NCI-H2171 treated with DMSO at 0.1 percent for 48 hours (cell line): ENCODE data around the gene AIP.
"Not testable (repeated sequence)": the region's sequence is repeated elsewhere in the genome, so short reads cannot be mapped to it uniquely, and the experiment has no call there.

Experiments used
- DNase-seq: peaks from one replicate; lab custom pipeline; 2025; lab: John Stamatoyannopoulos, UW

AIP gene

DNA sequence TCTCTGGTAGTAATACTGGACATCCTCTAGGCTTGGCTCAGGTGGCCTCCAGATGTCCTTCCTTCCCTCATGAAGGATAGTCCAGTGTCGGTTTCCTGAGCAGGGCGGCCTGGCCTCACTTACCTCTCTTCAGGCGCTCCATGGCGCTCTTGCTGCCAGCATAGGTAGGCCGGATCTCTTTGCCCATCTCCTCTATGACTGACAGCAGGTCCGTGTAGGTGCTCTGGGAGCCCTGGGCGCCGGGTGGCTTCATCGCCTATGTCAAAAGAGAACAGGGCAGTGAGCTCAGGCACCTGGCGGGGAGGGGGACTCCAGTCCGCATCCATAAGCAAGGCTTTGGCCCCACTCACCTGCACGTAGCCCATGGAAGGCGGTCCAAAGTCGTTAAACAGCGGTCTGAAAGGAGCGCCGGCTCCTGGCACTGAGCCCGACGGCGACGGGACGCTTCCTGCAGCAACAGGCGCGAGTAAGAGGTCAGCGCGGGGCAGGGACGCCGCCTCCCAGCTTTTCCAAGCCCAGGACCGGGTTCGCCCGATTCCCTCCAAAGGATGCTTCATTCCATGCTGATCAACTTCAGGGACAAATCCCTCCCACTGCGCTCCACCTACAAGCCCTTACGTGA is 24.5 kb downstream of the AIP start:
- no peak for DNase-seq

DNA sequence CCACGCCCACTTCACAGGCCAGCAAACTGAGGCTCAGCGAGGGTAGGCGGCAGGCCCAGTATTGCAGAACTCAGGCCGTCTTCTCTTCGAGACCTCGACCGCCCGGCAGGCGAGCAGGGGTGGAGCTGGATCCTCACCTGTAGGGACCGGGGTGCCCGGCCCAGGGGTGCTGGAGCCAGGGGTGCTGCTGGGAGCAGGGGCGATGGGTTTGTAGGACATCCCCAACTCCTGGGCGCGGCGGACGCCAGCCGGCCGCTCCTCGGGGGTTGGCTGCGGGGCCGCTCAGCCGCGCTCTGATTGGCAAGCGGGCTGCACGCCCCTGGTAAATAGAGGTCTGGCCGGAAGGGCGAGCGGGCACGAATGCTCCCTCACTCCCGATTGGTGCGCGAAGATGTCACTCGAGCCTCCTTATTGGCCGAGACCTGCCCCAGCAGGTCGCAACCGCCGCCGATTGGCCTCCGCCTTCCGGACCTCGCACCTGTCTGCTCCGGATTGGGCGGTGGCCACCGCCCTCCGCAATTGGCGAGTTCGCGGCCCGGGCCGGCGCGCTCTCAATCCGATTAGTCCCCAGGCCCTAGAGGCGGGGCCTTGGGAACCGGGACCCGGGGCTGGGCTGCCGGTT is 25.1 kb downstream of the AIP start, which contains the start of gene CDK2AP2:
TSS of gene CDK2AP2 (minus strand) at position 299 of the 622 bp plus-strand sequence. CDS start at position 219, 80 bp downstream.
- peak; percentile 97 for DNase-seq

DNA sequence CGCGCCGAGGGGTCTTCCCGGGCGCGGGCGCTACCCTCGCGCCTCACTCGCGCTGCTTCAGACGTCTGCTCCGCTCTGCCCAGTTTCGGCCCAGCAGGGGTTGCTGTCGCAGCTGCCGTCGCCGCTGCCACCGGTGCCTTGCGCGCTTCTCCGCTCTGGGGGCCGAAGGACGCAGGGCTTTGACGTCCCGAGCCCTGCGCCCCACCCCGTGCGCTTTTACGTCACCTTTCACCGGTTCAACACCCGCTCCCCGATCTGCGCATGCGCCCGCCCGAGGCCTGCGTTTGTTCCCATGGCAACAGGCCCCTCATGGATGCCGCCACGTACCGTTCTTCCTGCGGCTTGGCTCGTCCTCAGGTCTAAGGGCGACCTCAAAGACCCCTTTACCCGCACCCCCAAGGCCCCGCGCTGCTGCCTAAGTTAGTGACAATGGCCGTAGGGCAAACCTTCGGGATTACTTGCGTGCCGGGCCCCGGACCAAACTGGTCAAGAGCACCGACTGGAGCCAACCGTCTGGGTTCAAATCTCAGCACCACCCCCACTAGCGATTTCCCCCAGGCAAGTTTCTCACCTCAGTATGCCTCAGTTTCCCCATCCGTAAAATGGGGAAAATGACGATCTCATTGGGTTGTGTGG is 25.8 kb downstream of the AIP start:
- peak; percentile 96 for DNase-seq

DNA sequence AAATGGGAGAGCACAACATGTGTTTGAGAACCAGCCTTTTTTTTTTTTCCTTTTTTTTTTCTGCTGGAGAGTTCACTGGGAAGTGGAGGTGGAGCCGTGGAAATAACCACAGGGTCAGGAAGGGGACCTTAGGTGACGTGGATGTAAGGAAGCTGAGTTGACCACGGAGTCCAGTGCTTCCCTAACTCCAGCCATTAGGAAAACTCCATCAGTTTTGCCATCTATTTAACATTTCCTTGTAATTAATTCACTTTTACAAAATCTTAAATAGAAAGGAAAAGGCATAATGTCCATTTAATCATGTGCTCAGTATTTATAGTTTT is 27.2 kb downstream of the AIP start:
- DNase-seq = no peak

- not testable (repeated sequence) for DNase-seq
These were observed 28.7 kb downstream of the AIP start for GRCh38 chr11:67511558-67511957.

DNA sequence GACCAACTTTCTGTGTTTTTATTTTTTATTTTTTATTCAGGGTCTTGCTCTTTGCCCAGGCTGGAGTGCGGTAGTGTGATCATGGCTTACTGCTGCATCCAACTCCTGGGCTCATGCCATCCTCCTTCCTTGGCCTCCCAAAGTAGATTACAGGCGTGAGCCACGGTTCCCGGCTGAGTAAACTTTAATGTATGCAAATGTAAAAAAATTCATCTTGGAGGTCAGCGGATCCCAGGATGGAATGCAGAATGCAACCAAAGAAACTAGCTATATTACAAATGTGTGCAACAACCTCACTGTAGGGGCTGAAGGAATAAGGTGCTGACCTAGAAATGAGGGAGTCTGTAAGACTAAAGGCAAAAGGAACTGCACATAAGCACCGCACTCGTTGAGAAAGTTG is 31.3 kb downstream of the AIP start:
- no peak for DNase-seq

DNA sequence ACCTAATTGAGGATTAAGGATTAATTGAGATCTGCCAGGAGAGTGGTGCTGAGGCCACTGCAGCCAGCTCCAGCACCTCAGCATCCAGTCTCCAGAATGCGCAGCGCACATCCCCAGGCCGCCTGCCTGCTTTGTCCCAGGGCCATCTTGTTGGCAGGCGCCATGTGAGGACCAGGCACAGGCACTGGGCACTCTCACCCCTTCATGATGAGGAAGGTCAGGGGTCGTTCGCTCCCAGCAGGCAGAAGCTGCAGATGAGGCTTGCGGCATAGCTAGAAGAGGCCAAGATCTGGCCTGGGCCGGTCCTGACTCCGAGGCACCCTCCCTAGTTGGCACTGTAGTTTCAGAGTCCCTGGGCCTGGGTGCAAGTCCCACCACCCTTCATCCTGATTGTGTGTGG is 34.0 kb downstream of the AIP start:
- DNase-seq = no peak

DNA sequence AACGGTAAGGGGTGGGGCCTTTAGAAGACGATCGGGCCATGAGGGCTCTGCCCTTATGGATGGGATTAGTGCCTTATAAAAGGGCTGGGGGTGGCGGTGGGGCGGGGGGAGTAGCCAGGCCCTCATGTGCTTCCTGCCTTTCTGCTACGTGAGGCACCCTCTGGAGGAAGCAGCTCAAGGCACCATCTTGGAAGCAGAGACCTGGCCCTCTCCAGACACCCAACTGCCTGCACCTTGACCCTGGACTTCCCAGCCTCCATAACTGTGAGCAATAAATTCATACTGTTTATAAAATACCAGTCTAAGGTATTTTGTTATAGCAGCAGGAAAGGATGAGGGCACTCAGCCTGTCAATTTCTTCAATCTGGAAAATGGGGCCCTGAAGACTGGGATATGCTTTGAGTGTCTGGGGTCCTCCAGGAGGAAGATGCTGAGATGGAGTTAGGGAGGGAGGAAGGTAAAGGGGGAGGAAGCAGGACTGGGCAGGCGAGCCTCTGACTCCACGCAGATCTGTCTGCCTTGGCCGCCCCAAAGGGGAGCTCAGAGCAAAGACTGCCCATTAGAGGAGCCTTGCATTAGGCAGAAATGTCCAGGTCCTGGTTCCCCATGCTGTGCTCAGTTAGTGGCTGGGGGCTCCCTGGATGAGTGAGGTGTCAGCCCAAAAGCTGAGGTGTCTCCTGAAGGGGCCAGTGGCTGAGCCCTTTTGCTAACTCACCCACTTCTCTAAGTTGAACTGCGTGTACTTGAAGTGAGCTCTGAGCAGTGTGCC is 35.1 kb downstream of the AIP start:
- DNase-seq = no peak

GRCh38 chr11:67519726-67520125 is 36.9 kb downstream of the AIP start:
- DNase-seq = no peak

DNA sequence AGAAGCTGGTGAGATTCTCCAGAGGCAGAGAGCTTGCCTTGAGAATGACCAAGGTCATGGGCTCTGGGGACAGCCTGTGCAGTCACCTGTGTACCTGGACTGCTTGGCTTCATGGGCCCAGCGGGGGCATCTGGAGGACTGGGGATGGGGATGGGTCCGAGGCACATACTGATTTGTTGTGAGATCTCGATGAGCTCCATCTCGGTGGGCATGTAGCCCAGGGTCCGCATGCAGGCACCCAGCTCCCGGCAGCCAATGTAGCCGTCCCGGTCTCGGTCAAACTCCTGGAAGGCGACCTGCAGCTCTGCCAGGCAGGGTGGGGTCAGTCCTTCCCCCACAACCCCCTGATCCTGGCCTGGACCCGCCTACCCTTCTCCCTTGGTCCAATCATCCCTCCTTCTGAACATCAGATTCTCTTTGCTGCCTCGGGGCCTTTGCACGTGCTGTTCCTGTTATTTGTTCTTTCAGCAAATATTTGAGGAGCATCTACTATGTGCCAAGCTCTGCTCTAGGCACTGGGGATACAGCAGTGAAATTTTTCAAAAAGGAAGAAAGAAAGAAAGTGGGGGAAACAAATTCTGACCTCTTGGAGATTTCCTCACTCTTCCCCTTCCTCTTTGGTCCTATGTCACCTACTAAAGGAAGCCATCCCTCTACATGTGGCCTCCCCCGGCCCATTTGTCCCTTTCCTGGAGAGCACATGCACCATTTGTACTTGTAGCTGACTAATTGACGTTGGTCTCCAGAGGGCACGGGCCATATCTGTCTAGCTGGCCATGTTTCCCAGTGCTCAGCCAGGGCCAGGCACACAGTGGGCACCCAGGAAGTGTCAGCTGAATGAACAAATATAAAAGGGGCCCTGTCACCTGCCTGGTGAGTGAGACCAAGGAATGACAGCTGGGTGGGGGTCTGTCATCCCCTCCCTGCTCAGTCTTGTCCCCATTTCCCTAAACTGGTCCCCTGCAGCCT is 38.3 kb downstream of the AIP start:
- no peak for DNase-seq

- DNase-seq = no peak
These were observed 39.1 kb downstream of the AIP start for GRCh38 chr11:67521924-67522323.

DNA sequence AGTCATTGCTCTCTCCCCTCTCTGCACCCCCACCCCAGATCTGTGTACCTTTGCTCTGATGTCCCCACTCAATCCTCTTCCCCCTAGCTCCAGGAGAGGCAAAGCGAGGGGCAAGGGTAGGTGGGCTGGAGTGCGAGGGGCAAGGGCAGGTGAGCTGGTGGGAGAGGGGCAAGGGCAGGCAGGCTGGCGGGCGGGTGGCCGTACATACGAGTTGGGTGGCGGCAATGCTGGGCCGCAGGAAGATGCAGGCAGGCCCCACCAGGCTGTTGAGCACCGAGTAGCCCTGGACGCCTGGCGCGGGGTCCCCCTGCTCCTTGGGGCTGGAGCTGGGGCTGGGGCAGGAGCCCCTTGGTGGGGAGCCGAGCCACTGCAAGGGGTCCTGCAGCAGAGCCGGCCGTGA is 39.5 kb downstream of the AIP start:
- no peak for DNase-seq

DNA sequence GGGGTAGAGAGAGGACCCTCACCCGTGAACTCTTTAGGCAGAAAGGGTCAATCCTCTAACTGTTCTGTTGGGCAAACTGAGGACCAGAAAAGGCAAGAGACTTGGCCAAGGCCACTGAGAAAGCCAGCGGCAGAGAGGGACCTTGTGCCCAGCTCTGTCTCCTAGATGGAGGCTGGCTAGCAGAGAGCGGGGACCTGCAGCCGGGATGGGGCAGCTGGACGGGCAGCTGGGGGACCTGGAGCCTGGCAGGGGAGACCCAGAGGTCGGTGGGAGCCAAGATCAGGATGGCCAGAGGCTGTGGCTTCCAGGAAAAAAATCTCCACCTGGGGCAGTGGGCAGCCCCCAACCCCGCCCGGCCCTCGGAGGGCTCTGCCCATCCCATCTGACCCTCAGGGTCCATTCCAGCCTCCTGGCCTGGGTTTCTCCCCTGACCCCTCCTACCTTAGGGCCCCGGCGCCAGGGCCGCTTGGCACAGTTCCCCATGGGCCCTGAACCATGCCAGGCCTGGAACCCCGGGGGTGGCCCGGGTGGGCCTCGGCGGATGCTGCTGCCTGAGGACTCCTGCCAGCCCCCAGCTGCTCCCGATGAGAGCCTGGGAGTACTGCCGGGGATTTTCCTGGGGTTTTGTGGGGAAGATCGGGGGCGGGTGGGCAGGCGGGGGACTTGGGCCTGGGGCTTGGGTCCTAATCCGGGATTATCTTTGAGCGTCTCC is 40.2 kb downstream of the AIP start, which contains the start of gene CABP2:
TSS of gene CABP2 (minus strand) at position 603 of the 712 bp plus-strand sequence. CDS start at position 483, 120 bp downstream.
- no peak for DNase-seq

- DNase-seq = no peak
These were observed 41.0 kb downstream of the AIP start for GRCh38 chr11:67523556-67524479.

- DNase-seq = no peak
These were observed 41.6 kb downstream of the AIP start for GRCh38 chr11:67524480-67524808.

DNA sequence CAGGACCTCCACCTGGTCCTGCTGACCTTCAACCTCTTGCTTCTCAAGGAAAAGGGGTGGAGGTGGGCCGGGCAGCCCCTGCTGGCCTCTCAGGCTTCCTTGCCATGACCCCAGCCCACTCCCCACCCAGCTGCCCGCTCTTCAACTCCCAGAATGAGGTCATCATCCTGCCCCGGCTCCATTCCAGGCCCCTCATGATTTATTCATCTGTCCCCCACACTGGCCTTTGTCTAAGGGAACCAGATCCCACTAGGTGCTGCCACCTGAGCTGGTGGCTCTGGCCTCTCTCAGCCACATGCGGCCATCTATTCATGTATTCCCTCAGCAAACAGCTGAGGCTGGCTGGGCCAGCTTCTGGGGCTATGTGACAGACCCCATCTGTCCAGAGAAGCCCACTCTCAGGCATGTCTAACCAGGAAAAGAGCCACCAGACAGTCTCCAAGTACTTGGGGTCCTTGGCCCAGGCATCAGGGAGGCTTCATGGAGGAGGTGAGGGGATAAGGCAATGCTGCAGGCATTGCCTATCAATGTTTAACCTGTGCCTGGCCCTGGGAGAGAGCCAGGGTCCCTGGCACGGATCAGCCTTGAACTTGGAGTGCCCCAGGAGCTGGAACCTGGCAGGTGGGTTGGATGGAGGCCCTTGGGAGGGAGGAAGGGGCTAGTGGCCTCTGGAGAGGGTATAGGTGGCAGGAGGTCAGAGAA is 42.6 kb downstream of the AIP start:
- DNase-seq = no peak

DNA sequence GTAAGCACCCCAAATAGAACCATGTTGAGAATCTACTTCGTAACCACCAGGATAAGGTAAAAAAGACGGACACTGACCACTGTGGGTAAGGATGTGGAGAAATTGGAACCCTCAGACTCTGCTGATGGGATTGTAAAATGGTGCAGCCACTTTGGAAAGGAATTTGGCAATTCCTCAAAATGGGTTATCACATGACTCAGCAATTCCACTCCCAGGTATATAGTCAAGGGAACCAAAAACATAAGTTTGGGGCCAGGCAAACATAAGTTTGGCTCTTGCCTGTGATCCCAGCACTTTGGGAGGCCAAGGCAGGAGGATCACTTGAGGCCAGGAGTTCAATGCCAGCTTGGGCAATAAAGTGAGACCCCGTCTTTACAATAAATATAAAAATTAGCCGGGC is 45.5 kb downstream of the AIP start:
- DNase-seq = no peak

GRCh38 chr11:67530282-67530592 is 47.4 kb downstream of the AIP start:
- no peak for DNase-seq

- DNase-seq = no peak
These were observed 50.1 kb downstream of the AIP start for GRCh38 chr11:67532889-67533288.
